Activated T-cell treated with anti-CD3 and anti-CD28 coated beads, Interleukin-2, amount 50 U/mL, for 1 hour (primary cell): ENCODE data around the gene TPSAB1.
"Not testable (repeated sequence)": the region's sequence is repeated elsewhere in the genome, so short reads cannot be mapped to it uniquely, and the experiment has no call there.

Experiments used
- DNase-seq: peaks from one replicate; pipeline ENCODE4 v3.0.0-alpha.2; 2020

Gene TPSAB1

DNA sequence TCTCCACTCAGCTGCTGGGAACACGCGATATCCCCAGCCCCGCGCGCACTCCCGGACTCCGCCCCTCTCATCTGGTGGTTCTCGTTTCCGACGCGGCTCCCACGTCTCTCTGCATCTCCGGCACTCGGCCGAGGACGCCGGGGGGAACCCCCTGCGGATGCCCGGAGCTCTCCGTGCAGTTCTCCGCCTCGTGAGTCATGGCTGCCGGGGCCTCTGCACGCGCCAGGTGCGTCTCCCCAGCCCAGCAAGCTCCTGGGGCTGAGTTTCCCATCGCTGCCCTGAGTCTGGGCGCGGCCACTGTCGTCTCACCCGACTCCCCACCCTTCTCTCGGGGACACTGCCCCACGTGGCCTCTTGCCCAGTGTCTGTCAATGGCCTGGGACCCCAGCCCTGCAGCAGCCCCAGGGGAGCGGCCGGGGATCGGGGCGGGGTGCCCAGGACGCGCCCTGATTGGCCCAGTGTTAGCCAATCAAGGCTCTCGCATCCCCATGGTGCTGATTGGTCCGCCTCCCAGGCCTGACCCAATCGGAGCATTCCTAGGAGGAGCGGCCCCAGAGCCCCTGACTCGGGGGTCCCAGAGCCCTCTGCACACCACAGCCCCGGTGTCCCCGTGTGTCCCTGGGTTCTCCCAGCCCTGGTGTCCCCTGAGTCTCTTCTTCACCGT is 13.3 kb downstream of the TPSAB1 start:
- DNase-seq, result not testable (repeated sequence)

DNA sequence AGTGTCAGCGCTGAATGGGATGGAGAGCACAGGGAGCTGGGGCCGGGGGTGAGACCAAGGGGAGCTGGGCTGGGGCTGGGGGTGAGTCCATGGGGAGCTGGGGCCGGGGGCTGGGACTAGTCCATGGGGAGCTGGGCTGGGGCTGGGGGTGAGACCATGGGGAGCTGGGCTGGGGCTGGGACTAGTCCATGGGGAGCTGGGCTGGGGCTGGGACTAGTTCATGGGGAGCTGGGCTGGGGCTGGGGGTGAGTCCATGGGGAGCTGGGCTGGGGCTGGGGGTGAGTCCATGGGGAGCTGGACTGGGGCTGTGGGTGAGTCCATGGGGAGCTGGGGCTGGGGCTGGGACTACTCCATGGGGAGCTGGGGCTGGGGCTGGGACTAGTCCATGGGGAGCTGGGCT is 14.3 kb downstream of the TPSAB1 start:
- not testable (repeated sequence) for DNase-seq

GRCh38 chr16:1255276-1256122 is 15.0 kb downstream of the TPSAB1 start, which contains the start of gene TPSD1:
TPSD1 (plus strand) TSS chr16:1256069; CDS start chr16:1256281, 212 bp downstream.
- DNase-seq, result not testable (repeated sequence)

DNA sequence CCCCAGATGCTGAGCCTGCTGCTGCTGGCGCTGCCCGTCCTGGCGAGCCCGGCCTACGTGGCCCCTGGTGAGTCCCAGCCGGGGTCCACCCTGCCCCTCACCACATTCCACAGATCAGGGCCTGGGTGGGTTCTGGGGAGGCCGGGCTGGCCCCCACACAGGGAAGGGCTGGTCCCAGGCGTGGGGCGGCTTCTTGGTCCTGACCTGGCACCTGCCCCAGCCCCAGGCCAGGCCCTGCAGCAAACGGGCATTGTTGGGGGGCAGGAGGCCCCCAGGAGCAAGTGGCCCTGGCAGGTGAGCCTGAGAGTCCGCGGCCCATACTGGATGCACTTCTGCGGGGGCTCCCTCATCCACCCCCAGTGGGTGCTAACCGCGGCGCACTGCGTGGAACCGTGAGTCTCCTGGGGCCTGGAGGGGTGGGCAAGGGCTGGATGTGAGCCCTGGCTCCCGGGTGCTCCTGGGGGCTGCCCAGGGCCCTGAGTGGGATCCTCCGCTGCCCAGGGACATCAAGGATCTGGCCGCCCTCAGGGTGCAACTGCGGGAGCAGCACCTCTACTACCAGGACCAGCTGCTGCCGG is 15.9 kb downstream of the TPSAB1 start:
- not testable (repeated sequence) for DNase-seq

- DNase-seq, result no peak
Observed at GRCh38 chr16:1256874-1257322, 16.4 kb downstream of the TPSAB1 start.

- DNase-seq, result no peak
Observed at GRCh38 chr16:1257561-1258224, 17.2 kb downstream of the TPSAB1 start.

DNA sequence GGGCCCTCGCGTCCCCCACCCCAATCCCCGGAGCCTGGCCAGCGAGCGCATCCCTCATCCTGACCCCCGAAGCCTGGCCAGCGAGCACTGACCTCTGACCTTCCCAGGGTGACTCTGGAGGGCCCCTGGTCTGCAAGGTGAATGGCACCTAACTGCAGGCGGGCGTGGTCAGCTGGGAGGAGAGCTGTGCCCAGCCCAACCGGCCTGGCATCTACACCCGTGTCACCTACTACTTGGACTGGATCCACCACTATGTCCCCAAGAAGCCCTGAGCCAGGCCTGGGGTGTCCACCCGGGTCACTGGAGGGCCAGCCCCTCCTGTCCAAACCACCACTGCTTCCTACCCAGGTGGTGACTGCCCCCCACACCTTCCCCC is 17.7 kb downstream of the TPSAB1 start:
- DNase-seq, result no peak

- DNase-seq, result no peak
Observed at GRCh38 chr16:1258906-1259759, 18.6 kb downstream of the TPSAB1 start.

DNA sequence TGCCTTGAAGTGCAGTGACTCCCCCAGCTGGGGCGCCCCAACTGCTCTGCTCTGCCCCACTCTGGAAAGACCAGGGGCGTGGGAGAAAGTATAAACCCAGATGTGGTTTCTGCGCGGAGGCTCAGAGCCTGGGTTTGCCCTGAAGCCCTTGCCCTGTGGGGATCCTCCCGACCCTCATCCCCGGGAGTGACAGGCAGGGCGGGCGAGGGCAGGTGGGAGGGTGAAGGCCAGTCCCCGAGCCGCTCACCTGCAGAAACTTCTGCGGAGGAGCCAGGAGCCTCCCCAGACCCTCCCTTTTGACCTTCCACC is 19.2 kb downstream of the TPSAB1 start:
- DNase-seq, result no peak

- no peak for DNase-seq
Observed at GRCh38 chr16:1260101-1260680, 19.7 kb downstream of the TPSAB1 start.

GRCh38 chr16:1261131-1261892 is 20.8 kb downstream of the TPSAB1 start:
- DNase-seq, result no peak

DNA sequence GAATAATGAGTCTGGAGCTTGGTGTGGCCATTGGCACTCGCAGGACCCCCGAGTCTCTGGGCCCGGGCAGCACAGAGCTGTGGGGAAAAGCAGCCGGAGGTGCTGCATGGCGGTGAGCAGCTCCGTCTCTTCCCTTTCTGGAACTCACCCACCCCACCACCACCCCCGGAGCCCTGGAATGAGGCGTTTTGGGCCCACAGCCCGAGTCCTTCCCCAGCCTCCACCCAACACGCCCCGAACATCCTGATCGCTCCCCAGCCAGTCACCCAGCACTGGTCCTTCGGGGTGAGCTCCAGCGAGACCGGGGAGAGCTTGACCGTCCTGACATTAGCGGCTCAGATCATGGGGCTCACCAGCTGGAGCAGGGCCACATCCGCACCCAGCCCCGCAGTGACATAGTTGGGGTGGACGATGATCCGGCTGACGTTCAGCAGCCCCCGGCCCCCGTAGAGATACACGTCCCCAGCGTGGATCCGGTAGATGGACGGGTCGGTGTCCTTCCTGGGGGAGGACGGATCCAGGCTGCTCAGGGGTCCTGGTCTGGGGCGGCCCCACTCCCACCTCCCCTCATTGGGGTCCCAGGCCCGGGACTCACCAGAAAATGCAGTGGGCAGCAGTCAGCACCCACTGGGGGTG is 21.8 kb downstream of the TPSAB1 start:
- no peak for DNase-seq

DNA sequence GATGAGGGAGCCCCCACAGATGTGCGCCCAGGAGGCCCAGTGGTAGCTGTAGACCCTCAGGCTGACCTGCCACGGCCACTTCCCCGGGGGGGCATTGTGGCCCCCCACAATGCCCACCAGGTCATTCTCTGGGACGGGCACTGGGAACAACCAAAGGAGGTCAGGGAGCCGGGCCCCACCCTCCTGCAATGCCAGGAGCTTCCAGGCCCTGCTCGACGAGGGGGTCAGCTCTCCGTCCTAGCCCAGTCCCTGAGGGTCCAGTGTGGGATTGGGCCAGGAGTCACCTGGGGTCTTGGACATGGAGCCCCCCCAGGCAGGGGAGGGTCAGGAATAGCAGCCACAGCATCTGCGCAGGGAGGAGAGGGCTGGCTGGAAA is 22.3 kb downstream of the TPSAB1 start:
- no peak for DNase-seq

DNA sequence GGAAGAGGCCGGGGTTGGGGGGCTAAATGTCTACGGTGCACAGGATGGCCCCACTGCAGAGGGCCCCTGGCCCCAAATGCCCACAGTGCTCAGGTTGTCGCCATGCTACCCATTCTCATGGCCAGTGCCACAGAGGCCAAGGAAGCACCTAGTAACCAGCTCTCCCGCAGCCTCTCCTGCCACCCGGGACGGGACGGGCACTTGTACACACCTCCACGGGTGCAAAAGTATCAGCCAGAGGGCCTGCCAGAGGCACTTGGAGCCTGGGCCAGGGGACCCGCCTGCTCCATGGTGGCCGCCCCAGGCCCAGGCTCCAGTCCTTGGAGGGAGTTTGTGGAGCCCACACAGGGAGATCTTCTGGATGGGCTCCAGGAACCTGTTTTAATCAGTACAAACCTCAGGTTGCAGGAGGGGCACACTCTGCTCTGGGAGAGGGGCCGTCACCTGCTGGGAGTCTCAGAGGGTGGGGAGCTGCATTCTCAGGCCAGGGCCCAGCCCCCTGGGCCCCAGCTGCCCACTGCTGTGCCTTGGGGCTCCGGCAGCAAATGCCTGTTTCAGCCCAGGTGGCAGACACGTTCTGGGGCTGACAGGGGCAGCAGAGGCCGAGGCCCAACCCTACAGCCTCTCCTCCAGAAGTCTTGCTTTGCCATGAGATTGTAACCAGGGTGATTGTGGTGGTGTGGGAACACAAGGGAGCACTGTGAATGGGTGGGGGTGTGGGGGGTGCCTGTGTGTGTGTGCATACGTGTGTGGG is 23.3 kb downstream of the TPSAB1 start:
- no peak for DNase-seq

- DNase-seq, result no peak
Observed at GRCh38 chr16:1264345-1265089, 24.0 kb downstream of the TPSAB1 start.

GRCh38 chr16:1265090-1265630 is 24.7 kb downstream of the TPSAB1 start:
- no peak for DNase-seq

DNA sequence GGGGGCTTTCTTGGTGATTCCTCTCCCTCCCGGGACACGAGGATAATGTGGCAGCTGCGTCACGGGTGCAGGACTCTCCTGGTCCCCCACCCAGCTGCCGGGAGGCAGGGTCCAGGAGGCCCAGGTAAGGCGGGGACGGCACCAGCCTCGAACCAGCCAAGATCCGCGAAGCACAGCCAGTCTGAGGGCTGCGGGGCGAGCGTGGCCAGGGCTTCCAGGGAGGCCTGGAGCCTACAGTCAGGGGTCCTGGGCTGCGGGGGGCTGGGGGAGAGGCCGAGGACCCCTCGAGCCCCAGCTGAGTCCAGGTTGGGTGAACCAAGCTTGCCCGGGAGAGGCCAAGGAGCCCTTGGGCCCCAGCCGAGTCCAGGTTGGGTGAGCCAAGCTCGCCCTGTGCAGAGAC is 25.3 kb downstream of the TPSAB1 start:
- DNase-seq, result no peak

- not testable (repeated sequence) for DNase-seq
Observed at GRCh38 chr16:1269418-1269817, 28.9 kb downstream of the TPSAB1 start.

DNA sequence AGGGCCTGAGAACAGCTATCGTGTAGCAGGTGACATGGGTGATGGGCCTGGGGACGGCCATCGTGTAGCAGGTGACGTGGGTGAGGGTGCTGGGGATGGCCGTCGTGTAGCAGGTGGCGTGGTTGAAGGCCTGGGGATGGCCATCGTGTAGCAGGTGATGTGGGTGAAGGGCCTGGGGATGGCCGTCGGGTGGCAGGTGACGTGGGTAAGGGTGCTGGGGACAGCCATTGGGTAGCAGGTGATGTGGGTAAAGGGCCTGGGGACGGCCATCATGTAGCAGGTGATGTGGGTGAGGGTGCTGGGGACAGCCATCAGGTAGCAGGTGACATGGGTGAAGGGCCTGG is 30.8 kb downstream of the TPSAB1 start:
- no peak for DNase-seq
